Ecto neural progenitor cell (in vitro differentiated cells): Measurements from ENCODE around the gene SMAD5.

Experiments
- DNase-seq: peaks from one replicate; pipeline ENCODE4 v3.0.0-alpha.2; 2018; ENCODE audit warnings: low spot score

The SMAD5 gene

DNA sequence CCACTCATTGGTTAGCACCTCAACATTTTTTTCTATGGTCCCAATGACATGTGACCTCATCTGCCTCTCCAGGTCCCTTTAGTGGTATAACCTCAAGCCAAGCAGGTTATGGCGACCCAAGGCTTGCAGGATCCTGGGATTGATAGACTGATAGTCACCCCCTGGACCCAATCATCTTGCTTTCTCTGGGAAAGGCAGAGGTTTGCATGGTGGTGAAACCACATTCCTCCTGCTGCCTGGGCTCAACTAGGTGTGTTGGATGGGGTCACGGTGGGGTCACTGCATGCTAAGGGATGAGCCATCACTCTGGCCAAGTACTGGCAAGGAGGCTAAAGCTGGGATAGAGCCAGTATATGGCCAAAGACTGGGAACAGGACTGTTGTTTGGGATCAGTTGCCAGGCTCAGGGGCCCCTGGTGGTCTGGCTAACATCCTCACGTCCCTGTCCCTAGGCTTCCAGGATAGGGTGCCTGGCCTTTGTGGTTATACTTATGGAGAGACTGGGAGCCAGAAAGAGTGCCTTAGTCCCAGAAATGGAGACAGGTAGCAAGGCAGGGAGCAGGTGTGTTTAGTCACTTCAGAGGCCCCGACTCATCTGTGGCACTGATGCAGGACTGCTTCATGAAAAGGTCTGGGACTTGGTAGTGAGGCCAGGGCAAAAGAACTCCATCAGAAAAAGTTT is 65.0 kb downstream of the SMAD5 start:
- peak; percentile 21 for DNase-seq

DNA sequence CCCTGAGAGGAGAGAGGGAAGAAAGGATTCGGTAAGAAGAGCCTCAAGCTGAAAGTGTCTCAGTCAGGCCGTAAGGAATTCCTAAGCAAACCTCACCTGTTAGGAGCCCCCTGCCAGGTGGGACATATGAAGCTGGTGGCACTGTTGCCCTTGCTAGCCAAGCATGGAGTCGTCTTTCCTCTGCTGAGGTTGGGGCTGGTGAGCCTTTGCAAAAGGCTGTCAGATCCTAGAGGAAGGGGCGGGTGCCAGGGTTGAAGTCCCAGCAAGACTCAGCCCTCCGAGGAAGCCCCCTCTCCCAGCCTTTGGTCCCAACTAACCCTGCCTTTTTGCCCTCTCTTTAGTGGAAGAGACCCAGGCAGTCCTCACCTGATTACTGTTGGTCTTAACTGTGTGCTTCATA is 65.8 kb downstream of the SMAD5 start:
- DNase-seq, result peak; percentile 25

DNA sequence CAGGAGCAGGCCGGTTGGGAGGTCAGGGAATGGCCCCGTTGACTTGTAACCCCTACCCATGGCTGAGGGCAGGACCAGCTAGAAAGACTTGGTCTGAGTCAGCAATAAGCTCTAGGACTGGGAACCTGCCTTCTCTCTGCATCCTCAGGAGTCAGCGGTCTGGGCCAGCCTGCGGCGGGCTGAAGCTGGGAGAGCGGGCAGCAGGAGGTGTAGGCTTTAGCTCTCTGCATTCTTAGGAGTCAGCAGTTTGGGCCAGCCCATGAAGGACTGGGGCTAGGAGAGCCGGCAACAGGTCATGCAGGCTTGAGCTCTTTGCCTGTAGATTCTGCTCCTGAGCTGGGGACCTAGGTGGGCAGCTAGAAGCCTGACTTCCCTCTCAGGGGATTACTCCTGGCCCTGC is 66.8 kb downstream of the SMAD5 start:
- DNase-seq, result peak; percentile 38

DNA sequence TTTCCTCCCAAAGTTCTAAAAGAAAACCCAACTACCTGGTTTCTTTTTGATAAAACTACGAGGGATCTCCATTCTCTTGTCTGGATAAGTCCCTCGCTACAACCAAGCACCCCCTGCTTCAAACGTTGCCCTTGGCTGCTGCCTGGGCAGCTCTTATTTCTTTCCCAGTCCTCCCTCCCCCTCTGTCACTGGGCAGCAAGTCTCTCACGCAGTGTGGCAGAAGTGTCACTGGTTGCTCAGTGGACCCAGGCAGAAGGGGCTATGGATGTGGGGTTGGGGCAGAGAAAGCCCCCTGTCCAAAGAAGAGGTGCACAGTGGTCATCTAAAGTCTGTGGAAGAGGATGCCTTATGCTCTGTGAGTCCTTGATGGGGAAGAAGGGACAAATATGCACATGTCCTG is 67.5 kb downstream of the SMAD5 start:
- peak; percentile 26 for DNase-seq

DNA sequence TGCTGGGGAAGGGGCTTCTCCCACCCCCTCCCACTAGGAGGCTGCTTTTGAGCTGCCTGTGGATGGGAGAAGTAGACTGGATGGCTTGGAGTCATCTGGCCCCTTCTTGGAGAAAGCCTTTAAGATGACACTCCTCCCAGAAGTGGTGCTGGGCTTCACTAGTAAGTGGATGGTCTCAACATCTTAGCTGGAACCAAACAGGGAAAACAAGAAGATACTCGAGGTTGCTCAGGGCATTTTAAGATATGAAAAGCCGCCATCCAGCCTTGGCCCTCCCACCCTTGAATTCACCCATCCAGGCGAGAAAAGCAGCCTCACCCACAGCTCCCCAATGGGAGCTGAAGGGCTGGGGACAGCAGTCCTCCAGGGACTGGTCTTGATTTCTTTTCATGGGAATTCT is 68.1 kb downstream of the SMAD5 start:
- DNase-seq, result peak; percentile 19

DNA sequence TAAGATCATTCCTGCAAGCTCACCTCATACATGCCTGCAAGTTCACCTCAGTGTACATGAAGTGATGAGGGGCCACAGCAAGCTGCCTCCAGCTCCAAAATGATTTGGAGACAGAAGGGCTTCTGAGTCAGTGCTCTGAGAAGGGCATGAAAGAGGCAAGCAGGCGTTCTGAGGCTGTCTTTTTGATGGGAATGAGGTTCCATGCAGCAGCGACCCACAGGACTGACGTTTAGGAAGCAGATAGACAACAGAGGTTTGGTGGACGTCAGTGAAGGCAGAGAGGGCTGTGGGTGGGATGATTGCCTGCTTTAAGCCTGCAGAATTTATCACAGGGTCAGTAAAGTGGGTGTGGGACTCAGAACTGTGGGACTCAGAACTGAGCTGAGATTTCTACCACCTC is 69.2 kb downstream of the SMAD5 start:
- DNase-seq, result peak; percentile 41

DNA sequence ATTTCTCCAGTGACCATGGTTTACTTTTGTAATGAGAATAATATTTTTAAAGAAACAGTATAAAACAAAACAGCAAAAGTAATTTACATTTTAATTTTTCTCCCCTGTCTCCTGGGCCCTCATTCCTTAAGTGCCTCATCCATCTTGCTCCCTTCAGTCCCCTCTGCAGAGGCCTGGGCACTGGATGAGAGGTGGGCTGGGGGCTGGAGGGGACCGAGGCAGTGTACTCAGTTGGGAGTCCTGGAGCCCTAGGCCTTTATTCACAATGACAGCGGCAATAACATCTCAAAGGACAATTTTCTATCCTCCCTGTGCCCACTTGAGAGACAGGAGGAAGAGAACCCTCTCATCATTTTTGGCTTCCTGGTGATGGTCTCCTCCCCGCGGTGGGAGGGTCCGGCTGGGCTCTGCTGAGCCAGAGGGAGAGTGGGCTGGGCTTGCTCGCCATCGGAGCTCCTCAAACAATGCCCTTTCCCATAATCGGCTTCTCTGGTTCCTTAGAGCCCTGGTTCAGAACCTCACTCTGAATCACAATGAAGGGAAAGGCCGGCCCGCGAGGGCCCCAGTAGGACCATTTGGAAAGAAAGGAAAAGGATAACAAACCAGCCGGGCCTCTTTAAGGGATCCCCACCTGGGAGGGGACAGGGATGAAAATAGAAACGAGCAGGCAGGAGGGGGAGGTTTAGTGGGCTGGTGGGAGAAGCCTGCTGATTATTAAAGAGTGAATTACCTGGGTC is 70.0 kb downstream of the SMAD5 start:
- DNase-seq, result peak; percentile 78

DNA sequence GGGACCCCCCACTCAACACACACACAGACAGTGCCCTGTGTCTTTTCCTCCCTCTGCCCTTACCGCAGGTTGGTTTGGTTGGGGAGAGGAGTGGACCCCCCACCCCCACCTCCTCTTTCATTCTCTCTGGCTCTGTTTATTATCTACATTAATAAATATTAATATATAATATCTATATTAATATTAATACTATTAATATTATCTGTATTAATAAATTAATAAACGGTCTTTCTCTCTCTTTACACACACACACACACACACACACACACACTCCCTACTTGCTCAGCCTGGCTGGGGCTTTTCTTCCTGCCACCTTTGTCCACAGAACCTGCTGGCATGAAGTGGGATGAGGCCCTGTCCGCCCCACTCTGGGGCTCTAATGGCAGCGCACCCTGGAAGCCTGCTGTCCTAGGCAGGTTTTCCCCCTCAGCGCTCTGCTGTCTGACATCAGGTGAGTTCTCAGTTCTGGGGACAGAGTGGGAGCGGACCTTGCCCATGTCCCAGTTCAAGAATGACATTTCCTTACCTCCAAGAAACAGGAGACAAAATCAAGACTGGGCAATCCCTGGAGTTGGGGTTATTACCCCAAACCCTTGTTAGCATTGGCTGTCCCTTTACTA is 70.8 kb downstream of the SMAD5 start:
- DNase-seq, result peak; percentile 42

DNA sequence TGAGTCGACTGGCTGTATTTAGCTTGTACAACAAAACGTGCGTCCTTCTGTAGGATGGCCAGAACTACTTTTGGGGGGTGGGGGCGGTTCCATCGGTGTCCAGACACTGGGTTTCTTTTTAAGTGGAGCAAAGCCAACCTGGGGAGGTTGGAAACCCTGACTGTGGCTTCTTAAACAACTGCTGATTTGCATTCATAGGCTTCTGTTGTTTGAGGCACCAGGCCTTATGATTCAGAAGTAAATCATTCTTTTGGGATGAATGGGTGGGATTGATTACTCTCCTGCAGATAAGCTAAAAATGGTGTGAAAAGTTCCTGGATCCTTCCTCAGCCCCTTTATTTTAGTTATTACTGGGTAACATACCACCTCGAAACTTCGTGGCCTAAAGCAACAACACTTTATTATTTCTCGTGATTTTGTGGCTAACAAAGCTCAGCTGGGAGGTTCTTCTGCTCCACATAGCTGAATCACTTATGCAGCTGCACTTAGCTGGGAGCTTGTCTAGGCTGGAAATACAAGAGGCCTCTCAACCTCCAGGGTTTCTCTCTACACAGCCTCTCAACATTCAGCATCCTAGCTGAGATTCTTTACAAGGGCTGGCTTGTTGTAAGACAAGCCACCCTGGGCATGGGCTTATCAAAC is 72.5 kb downstream of the SMAD5 start:
- peak; percentile 22 for DNase-seq

DNA sequence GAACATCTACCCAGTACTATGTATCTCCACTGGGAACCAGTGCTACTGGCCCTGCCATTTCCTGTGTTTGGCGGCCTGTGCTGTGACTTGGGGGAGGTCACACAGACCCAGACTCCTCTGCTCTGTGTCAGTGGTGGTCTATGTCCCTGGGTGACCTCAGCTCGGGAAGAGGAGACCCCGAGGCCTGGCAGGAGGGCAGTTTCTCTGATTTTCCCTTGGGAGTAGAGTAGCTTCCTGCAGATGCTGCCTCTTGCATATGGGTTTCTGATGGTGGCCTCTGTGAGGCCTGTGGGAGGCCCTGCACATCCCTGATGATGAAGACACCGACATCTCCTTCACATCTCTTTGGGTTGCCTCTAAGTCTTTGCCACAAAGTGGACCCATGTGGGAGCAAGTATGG is 73.3 kb downstream of the SMAD5 start:
- peak; percentile 24 for DNase-seq

DNA sequence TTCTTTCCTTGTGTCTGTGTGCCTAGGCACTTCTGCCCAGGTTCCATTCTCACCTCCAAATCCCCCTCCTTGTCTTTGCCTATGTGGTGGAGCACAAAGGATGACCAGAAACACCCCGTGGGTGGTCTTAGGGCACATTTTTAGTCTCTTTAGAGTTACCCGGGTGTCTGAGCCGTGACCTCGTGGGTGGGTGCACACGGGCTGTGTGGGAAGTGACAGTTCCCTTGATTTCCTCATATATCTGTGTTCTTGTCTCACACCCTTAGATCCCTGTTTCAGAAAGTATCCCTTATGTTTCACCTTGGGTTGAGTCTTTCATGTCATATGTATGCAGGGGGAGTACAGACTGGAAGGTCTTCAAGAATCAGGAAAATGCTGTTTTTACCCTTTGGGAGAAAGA is 73.7 kb downstream of the SMAD5 start:
- no peak for DNase-seq

DNA sequence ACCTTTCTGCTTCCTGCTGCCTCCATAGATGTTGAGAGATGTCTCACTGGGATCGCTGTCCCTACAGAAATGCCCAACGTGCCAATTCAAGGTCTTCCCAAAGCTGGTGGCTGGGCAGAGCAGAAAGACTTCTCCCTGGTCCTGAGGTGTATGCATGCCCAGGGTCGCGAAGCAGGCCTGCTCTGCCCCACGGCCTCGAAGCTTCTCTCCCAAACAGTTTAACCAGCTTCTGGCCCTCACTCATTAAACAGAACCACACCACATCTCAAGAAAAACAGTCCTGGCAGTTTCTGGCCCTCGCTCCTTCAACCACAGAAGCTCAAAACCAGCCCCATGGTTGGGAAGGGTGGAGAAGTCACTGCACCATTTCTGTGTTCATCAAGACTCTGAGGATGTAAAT is 75.0 kb downstream of the SMAD5 start:
- DNase-seq, result no peak

DNA sequence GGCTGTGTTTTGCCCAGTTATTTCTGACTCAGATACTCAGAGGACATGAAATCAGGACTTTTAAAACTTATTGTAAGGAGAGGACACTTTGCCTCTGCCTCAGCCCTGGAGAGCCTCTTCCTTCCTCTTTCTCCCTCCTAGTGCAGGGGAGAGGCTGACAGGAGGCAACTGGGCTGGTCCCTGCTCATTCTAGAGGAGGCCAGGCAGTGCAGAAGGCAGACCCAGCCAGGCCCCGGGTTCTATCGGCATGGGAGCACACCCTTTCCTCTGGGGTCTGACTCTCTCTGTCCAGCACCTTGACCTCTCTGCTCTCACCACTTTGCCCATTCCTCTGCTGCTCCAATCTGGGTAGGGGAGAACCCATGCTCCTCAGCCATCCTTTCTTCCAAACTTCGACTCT is 76.3 kb downstream of the SMAD5 start:
- no peak for DNase-seq

DNA sequence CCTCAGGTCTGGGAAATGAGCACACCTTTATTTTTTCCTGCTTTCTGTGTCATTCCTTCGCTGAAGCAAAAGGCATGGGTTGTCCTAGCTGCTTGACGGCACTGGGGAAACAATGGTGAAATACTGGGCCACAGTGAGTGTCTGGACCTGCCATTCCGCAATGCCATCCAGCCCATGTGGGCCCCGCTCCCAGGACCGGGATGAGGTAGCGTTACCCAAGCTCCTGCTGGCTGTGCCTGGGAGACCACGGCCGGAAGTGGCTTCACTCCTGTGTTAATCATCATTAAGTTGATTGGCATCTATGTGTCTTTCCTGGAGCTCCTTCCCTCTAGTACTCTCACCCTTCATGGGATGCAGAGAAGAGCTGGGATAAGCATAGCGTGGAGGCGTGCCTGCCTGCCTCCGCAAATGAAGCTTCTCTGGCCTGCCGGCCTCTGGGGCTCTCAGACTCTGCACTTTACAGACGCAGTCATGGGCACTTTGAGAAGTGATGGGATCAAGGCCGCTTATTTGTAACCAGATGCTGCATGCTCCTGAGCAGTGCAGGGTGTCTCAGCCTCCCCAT is 76.8 kb downstream of the SMAD5 start:
- no peak for DNase-seq

DNA sequence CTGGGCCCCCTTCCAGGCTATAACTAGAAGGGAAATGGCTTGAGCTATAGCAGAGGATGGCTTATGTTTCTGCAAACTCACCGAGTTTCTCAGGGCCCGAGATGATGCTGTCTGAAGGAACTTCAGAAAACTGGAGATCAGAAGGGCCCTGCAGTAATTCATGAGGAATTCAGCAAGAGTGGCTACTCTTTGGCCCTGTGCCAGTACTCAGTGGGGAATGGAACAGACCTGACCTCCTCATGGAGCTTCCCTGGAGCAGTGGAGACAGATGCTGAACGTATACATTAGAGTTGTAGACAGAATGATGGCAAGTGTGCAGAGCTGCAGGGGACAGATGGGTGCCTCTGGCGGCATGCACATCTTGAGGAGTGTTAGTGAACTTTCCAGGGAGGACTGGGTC is 77.6 kb downstream of the SMAD5 start:
- no peak for DNase-seq

DNA sequence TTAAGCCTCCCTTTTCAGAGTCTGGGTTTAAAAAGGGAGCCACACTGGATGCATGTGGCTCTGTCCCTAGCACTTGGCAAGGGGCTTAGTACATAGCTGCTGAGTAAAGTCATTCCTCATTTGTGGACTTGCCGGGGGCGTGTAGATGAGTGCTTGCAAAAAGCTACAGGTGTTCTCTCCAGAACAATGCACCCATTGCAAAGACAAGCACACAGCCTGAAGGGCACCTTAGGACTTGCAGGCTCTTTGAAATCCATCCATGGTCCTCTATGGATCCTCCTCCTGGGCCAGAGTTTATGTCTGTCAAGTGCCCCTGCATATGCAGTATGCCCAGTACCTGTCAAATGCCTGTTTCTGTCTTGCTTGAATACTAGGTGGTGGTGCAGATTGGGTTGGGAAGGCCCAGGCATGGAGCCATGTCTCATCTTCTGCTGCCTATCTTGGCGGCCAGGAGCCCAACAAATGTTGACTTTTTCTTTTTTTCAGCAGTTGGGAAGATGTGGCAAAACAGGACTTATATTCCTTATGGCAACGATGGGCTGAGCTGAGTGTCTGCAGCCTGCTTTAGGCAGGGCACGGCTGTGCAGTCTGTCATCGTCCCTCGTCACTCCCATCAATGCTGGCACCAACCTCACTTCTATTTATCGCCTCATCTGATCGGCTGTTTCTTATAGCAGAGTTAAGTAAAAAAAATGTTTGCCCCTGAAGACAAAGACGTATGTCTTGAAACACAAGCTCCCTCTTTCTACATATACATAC is 78.8 kb downstream of the SMAD5 start:
- DNase-seq, result no peak

DNA sequence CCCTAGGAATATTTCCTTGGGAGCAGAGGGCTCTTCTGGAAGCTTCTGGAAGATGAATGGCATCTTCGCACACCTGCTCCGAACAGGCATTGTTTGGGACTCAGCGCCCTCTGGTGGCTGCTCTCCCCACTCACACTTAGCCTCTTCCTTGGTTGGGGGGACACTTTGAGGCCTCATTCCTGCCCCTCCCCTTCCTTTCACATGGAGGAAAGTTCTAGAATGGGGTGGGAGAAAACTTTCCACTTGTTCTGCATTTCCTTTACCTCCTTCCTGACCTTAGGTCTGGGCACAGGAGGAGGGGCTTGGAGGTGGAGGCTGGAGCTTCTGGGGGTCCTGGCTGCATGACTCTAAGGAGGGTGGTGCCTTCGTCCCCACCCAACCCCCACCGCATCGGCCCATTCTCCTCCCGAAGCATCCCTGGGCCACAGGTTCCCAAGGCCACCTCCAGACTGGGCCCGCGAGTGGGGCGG is 79.6 kb downstream of the SMAD5 start:
- peak; percentile 70 for DNase-seq

DNA sequence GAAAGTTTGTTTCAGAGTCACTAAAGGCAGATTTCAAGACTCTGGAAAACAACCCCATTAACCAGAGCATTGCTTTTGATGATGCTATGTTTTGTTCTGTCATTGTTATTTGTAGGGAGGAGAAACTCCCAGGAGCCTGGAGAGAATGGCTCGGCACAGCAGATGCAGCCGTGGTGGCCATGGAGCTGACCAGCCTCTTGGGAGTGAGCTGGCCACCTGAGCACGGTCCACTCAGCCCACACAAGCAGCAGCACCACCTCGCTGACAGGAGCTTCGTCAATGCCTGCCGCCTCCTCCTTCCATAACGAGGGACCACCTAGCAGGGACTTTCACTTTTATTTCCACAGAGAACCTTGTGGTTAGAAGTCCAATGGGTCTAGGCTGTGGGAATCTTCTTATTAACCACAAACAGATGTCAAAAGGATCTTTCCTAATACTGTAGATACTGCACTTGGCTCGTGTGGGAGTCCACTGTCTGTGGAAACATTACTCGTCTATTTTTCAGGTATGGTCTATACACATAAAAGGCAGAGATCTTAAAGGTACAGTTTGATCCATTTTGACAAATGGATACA is 81.4 kb downstream of the SMAD5 start:
- no peak for DNase-seq

DNA sequence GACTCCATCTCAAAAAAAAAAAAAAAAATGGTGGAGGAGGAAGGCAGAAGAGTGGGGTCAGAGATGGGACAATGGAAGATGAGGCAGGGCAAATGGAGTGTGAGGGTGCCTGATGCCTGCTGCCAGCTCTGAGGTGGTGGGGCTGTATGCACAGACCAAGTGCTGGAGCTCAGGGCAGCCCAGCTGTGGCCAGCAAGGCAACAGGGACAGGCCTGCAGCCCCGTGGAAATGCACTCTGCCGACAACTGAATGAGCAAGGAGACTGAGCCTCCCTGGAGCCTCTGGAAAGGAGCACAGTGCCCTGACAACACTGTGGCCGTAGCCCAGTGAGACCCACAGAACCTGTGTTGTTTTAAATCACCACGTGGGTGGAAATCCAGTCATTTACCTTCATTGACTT is 83.2 kb downstream of the SMAD5 start:
- DNase-seq, result no peak

DNA sequence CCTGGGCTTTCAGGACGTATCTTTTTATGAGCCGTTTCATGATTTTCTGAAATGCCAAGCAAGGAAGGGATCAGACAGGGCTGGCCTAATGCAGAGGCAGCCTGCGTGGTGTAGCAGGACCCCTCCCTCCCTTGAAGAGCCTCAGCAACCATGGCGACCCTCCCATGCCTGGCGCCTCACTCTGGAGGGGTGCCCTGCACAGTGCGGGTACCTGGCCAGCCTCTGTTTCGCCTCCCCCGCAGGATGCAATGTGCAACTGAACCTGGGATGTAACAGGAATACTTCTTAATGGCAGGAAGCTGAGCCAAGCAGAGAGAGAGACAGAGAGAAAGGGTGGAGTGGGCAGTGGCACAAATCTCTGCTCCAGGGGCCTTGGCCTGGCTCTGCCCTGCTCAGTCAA is 83.6 kb downstream of the SMAD5 start:
- no peak for DNase-seq

DNA sequence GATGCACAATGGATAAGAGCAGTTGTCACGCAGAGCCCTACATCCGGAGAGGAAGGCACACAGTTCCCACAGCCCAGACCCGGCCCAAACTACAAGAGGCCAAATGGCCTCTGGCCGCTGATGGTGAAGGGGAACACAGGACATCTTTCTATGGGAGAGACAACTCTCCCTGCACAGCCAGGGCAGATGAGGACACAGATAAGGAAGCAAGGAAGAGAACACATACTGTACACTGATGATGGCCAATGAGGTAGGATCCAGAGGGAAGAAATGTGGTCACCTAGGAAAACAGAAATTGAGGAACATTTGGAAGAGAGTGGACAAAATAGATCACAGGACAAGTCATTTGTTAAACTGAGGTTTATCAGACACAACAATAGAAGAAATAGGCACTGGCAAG is 88.7 kb downstream of the SMAD5 start:
- no peak for DNase-seq
